ENCODE results near the gene SNRPA1.

Gene SNRPA1

DNA sequence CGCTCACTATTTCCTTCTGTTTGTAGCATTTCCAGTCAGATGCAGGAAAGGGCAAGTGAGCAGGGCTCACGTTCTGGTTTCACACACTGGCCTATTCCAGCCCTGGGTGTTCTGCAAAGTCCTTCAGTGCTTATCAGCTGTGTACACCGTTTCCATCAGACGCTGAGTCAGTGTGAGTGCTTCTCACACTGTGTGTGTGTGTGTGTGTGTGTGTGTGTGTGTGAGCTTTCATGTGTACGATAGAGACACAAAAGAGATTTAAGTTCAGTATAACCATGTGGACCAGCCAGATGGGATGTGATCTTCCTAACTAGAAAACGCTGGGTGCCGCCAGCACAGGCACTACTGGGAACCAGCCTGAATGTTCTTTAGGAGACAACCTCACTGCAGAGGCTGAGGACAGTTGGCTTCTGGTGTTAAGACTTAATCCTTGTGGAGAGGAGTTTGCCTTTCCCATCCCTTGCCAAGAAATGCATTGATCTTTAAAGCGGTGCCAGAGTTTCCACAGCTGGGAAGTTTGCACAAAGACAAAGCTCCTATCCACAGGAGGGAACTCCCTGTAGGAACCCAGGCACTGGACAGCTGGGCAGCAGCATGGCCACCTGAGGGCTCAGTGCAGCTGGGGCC lies 39.3 kb downstream of the SNRPA1 start:
- no peak for DNase-seq

DNA sequence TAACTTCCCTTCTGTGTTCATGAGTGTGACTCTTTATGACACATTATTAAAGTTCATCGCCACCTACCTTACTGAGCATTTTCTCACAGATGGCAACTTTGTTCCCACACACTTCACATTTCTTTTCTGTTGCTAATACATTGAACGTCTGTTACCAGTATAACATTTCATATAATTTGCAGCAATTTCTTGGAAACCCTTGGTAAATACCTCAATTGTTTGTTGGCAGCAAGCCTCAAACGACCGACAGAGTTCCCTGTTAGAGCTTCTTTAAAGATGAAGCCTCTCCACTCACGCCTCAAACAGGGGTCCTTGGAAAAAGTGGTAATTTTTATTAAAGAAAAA lies 40.0 kb downstream of the SNRPA1 start:
- DNase-seq: no peak

GRCh38 chr15:101254157-101255050 lies 40.6 kb downstream of the SNRPA1 start:
- no peak for DNase-seq

- no peak for DNase-seq
Observed at GRCh38 chr15:101252836-101253235, 42.2 kb downstream of the SNRPA1 start.

DNA sequence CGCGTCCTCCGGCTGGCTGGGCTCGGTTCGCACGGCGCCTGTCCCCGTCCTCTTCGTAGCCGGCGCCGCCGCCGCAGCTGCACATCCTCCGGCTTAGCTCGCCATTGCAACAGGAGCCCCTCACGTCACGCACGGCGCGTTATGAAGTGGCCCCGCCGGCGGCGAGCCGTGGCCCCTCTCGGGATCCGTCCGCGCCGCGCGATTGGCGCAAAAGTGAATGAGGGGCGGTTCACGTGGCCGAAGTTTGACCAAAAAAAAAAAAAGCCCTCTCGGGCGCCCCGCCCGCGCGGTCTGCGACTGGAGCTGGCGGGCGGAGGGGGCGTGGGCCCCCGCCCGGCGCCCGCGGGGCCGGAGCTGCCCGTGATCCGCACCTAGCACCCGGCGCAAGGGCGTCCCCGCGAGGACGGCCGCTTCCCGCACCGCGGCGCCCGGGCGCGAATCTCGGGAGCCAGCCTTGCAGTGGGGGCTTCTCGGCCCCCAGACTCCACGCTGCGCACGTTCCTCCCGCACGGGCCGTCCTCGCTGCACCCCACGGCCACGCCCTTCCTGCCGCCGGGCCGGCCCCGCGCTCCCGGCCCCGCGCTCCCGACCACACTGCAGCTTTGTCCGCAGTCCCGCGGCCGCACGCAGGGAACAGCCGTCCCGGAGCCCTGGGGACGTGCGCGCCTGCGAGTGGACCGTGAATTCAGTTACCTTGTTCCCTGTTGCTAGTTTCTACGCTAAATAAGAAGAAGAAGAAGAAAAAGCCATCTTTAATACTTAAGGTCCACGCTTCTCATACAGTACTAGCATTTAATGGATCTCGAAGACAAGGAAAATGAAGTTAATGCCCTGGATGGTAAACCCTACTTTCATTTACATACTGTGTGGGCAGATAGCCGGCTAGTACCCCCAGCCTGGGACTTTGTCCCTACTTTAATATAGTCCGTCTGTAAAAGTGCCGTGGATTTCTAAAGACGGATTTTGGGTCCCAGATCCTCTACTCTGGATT lies 42.9 kb downstream of the SNRPA1 start, which contains the start of gene CHSY1:
CHSY1 (minus strand) TSS at position 219 of the 991 bp plus-strand sequence. CDS start 592 bp downstream, outside the sequence.
- DNase-seq: peak; percentile 95

DNA sequence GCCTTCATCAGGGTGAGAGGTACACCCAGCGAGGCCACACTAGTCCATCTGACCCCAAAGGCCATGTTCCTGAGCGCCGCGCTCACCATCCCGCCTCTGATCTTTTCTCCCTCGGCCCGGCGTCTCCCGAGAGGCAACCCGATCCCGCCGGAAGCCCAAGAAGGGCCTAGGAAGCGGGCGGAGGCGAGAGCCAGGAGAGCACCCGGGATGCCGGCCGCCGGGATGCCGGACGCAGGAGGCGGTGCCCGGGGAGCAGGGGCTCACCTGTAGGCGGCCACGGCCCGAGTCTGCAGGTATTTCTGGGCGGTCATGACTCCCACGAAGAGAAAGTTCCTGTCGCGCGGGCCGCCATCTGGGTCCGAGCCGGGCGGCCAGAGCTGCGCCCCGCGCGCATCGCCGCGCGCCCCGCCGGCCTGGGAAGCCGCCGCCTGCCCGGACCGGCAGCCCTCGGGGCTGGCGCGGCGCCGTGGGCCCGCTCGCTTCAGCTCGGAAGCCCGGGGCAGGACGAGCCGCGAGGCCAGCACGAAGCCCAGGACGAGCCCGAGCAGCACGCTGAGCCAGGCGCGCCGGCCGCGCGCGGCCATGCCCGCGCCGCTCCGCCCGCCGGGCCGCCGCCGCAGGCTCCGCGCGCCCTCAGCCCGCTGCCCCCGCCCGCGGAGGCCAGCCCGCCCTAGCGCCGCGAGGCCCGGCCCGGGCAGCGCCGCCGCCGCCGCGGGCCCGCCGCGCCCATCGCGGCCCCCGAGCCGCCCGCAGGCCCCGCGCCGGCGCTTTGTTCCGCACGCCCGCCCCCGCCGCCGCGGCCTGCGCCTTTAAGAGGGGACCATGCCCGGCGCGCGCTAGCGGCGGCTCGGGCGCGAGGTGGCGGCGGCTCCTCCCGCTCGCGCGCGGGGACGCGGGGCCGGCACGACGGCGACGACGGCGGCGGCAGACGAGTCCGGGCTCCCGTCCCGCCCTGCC lies 43.9 kb downstream of the SNRPA1 start:
- DNase-seq: peak; percentile 45

- DNase-seq: no peak
Observed at GRCh38 chr15:101250341-101250831, 44.7 kb downstream of the SNRPA1 start.

DNA sequence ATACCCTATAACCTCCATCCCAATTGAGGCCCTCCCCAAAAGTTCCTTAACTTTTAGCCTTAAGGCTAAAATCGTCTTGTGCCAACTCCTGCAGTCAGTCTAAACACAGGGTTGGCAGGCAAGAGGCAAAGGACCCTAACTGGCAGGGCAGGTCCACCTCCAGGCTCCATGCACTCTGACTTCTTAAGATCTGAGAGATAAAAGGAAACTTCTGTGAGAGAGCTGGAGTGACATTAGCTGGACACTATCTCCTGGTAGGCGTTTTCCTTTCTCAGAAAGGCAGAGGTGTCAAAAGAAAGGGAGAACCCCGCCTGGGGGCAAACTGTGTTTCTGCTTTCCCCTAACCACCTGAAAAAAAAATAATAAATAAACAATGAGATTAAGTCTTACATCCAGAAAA lies 46.8 kb downstream of the SNRPA1 start:
- DNase-seq: no peak

DNA sequence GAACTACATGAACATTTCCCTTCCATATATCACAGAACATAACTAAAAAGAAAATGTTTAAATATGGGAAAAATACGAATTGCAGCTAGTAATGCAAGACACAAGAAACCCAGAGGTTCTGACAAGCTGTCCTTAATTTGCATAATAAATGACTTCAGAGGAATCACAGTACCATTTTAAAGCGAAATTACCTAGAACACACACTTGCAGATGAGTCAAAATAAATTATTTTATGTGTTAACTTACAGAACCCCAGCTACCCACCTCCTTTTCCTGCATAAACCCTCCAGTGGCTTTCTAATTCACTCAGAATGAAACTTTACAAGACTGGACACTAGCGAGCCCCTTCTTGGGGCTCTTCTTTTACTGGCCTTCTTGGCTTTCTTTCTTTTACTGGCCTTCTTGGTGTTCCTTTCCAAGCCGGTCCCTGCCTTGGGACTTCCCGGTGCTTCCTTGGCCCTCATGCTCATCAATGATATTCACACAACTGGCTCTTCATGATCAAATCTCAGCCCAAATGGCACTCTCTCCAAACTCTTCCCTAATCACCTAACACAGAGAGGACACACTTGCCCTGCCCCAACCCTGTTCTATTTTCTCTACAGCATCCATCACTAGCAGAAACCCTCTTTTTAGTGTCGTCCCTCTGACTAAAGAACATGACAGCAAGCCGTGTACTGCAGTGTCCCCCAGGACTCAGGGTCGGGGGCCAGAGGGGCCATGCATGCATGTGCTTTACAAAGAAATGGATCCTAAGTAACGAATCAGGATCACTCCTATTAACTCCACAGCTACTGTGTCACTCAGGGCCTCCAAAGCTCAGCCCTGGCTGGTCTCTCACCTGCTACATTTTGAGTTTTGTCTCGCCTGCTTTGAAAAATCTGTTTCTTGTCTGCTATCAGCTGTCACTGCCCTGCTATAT lies 48.0 kb downstream of the SNRPA1 start:
- DNase-seq: no peak

GRCh38 chr15:101246391-101246790 lies 48.7 kb downstream of the SNRPA1 start:
- DNase-seq: no peak

DNA sequence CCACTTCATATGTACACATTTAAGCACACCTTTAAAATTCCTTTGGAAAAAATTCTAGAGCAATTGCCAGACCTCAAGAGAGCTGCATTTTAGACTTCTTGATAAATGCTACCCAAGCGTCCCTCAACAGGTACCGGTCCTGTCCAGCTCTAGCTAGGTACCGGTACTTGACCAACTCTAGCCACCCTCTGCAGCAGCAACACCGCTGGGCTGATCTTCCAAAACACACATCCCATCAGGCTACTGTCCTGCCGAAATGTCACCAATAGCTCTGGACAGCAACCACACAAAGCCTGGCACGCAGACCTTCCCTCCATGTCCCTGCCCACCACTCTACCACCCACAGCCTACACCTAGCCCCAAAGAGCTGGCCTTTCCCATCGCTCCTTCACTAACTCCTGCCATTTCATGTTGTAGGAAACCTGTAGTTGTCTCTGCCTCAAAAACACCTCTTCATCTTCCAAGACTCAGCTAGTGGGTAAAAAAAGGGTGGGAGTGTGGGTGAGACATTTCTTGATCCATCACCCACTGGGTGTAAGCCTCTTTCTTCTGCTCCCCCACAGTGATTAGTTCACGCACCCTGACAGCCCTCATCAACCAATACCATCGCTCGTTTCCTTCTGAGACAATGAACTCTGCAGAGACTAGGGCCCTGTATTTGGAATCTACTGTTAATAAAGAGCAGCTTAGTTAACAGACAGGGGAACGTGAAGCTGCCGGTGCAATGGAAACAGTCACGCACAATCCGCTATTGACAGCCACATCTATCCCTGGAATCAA lies 50.0 kb downstream of the SNRPA1 start:
- no peak for DNase-seq

DNA sequence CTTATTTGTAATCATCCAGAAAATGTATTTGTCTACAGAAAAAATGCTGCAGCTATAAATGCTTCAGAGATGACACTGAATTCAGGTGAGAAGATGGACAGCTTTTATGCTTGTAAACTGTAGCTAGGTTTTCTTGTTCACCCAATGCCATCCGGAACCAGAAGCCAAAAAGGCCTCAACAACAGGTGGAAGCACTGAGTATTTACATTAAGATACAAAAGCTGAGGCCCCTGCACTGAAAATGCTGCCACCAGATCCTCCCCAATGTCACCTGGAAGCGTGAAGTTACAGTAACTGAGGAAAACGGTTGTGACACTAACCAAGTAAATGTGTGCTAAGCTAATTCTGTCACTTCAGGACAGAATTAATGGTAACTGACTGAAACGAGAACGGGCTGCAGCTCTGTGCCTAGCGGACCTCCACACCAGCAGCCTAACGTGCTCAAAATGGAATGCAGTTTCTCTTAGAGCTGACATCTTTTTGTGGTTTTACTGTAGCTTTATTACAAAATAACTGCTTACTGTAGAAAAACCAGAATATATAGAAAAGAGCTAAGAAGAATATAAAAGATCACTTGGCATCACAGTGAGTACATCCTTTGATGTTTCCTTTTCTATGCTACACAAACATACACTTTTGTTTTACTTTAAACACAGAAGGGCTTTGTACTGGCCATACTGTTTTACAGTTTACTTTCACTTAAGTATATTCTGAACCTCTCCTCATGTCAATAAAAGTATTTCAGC lies 50.8 kb downstream of the SNRPA1 start:
- no peak for DNase-seq

- no peak for DNase-seq
Observed at GRCh38 chr15:101243420-101243819, 51.6 kb downstream of the SNRPA1 start.

GRCh38 chr15:101242999-101243336 lies 52.1 kb downstream of the SNRPA1 start:
- DNase-seq: no peak

- DNase-seq: peak; percentile 78
Observed at GRCh38 chr15:101242160-101242998, 52.7 kb downstream of the SNRPA1 start.

GRCh38 chr15:101240358-101240757 lies 54.7 kb downstream of the SNRPA1 start:
- no peak for DNase-seq

GRCh38 chr15:101239724-101240136 lies 55.3 kb downstream of the SNRPA1 start:
- DNase-seq: no peak

- no peak for DNase-seq
Observed at GRCh38 chr15:101237251-101237650, 57.8 kb downstream of the SNRPA1 start.
